HEK293 (cell line): ENCODE results near the gene CMYA5.

Experiments
- CTCF ChIA-PET: fragments of 350-600 bp; formaldehyde crosslinking; extraction: SDS; loops from one replicate; lab custom pipeline; 2021; ENCODE audit warnings: antibody characterized with exemption; lab: Yijun Ruan, JAX
- POLR2A ChIA-PET: fragments of 300-600 bp; formaldehyde crosslinking; extraction: SDS; loops from one replicate; lab custom pipeline; 2020; ENCODE audit warnings: antibody characterized with exemption, inconsistent platforms; lab: Yijun Ruan, JAX
- H3K27ac ChIP-seq: fragments of 200-500 bp; sonication (Bioruptor generic); 2 replicates; pipeline ENCODE4 v1.5.1; 2014; ENCODE audit warnings: low read depth, low read length, control low read depth, inconsistent platforms; ENCODE audit errors: extremely low read depth
- H3K36me3 ChIP-seq, 2 experiments: fragments of 200-500 bp in 1 of 2; sonication (Bioruptor generic) in 1 of 2; 1 replicate in 1 of 2; 2 replicates in 1 of 2; pipeline ENCODE4 v1.5.1; 2014 to 2017; ENCODE audit warnings: inconsistent platforms in 2 of 2, low read length in 2 of 2; ENCODE audit not compliant: control insufficient read depth in 2 of 2, insufficient read depth in 1 of 2
- H3K4me1 ChIP-seq: fragments of 200-500 bp; sonication (Bioruptor generic); 2 replicates; pipeline ENCODE4 v1.5.1; 2014; ENCODE audit warnings: mild to moderate bottlenecking, low read length, inconsistent platforms; ENCODE audit not compliant: control insufficient read depth, insufficient read depth
- H3K4me3 ChIP-seq: 2 replicates; pipeline ENCODE4 v1.5.1; 2011; ENCODE audit warnings: low read depth, mild to moderate bottlenecking, control low read depth, low read length, moderate library complexity
- H3K9me3 ChIP-seq: fragments of 200-500 bp; sonication (Bioruptor generic); 2 replicates; pipeline ENCODE4 v1.5.1; 2014; ENCODE audit warnings: low read depth, low read length, inconsistent platforms; ENCODE audit not compliant: control insufficient read depth, insufficient read depth
- BCL11A ChIP-seq: fragments of 450-650 bp; formaldehyde crosslinking; IDR thresholded peaks from 2 replicates; pipeline ENCODE4 v1.5.1; 2016; ENCODE audit warnings: low read depth, missing biosample characterization, missing genetic modification characterization
- GLIS2 ChIP-seq: fragments of 450-650 bp; formaldehyde crosslinking; IDR thresholded peaks from 2 replicates; pipeline ENCODE4 v1.5.1; 2016; ENCODE audit warnings: missing biosample characterization, missing genetic modification characterization
- HOXC10 ChIP-seq: sonication (generic); formaldehyde crosslinking; IDR thresholded peaks from 2 replicates; pipeline ENCODE4 v1.8.1; 2023; ENCODE audit warnings: mild to moderate bottlenecking, missing genetic modification reagents
- HOXD13 ChIP-seq: sonication (generic); formaldehyde crosslinking; IDR thresholded peaks from 2 replicates; pipeline ENCODE4 v1.8.0; 2022; ENCODE audit warnings: missing genetic modification reagents, borderline replicate concordance
- MEIS1 ChIP-seq: sonication (generic); formaldehyde crosslinking; IDR thresholded peaks from 2 replicates; pipeline ENCODE4 v1.8.1; 2022; ENCODE audit warnings: missing genetic modification reagents, mild to moderate bottlenecking, borderline replicate concordance
- OVOL3 ChIP-seq: fragments of 450-650 bp; formaldehyde crosslinking; IDR thresholded peaks from 2 replicates; pipeline ENCODE4 v1.5.1; 2016; ENCODE audit warnings: missing biosample characterization, missing genetic modification characterization
- SP7 ChIP-seq: fragments of 450-650 bp; formaldehyde crosslinking; IDR thresholded peaks from 2 replicates; pipeline ENCODE4 v1.5.1; 2016; ENCODE audit warnings: missing biosample characterization, missing genetic modification characterization
- TCF7L2 ChIP-seq: IDR thresholded peaks from 2 replicates; pipeline ENCODE4 v1.6.1; 2011; ENCODE audit warnings: low read depth, mild to moderate bottlenecking, inconsistent platforms, low read length, moderate library complexity, borderline replicate concordance
- ZBTB6 ChIP-seq: fragments of 450-650 bp; formaldehyde crosslinking; IDR thresholded peaks from 2 replicates; pipeline ENCODE4 v1.5.1; 2017; ENCODE audit warnings: missing biosample characterization, missing genetic modification characterization
- ZFP3 ChIP-seq: fragments of 450-650 bp; formaldehyde crosslinking; IDR thresholded peaks from 2 replicates; pipeline ENCODE4 v1.5.1; 2016; ENCODE audit warnings: low read depth, missing biosample characterization, missing genetic modification characterization
- ZNF2 ChIP-seq: fragments of 450-650 bp; formaldehyde crosslinking; IDR thresholded peaks from 2 replicates; pipeline ENCODE4 v1.5.1; 2016; ENCODE audit warnings: missing biosample characterization, missing genetic modification characterization
- ZNF239 ChIP-seq: fragments of 450-650 bp; formaldehyde crosslinking; IDR thresholded peaks from 2 replicates; pipeline ENCODE4 v1.5.1; 2016; ENCODE audit warnings: missing biosample characterization, missing genetic modification characterization
- ZNF248 ChIP-seq: fragments of 450-650 bp; formaldehyde crosslinking; IDR thresholded peaks from 2 replicates; pipeline ENCODE4 v1.5.1; 2017; ENCODE audit warnings: missing biosample characterization, missing genetic modification characterization
- ZNF335 ChIP-seq: fragments of 450-650 bp; formaldehyde crosslinking; conservative IDR thresholded peaks from 2 replicates; pipeline ENCODE4 v1.5.1; 2016; ENCODE audit warnings: missing biosample characterization, missing genetic modification characterization
- ZNF521 ChIP-seq: fragments of 450-650 bp; formaldehyde crosslinking; IDR thresholded peaks from 2 replicates; pipeline ENCODE4 v1.5.1; 2017; ENCODE audit warnings: missing biosample characterization, mild to moderate bottlenecking, missing genetic modification characterization
- ZNF548 ChIP-seq: fragments of 450-650 bp; formaldehyde crosslinking; IDR thresholded peaks from 2 replicates; pipeline ENCODE4 v1.5.1; 2016; ENCODE audit warnings: missing biosample characterization, missing genetic modification characterization
- ZNF561 ChIP-seq: fragments of 450-650 bp; IDR thresholded peaks from 2 replicates; pipeline ENCODE4 v1.5.1; 2018; ENCODE audit warnings: missing biosample characterization, missing genetic modification characterization, borderline replicate concordance
- ZNF704 ChIP-seq: fragments of 450-650 bp; formaldehyde crosslinking; IDR thresholded peaks from 2 replicates; pipeline ENCODE4 v1.5.1; 2016; ENCODE audit warnings: missing biosample characterization, missing genetic modification characterization
- TF ChIP-seq, protein P1 (sequence below): fragments of 450-650 bp; formaldehyde crosslinking; IDR thresholded peaks from 2 replicates; pipeline ENCODE4 v1.5.1; 2016; ENCODE audit warnings: missing biosample characterization, missing genetic modification characterization, borderline replicate concordance
- TF ChIP-seq, protein P2 (sequence below): fragments of 450-650 bp; formaldehyde crosslinking; IDR thresholded peaks from 2 replicates; pipeline ENCODE4 v1.5.1; 2016; ENCODE audit warnings: missing biosample characterization, missing genetic modification characterization
- TF ChIP-seq, protein P3 (sequence below): fragments of 450-650 bp; formaldehyde crosslinking; IDR thresholded peaks from 2 replicates; pipeline ENCODE4 v1.5.1; 2016; ENCODE audit warnings: missing biosample characterization, missing genetic modification characterization

The CMYA5 gene

DNA sequence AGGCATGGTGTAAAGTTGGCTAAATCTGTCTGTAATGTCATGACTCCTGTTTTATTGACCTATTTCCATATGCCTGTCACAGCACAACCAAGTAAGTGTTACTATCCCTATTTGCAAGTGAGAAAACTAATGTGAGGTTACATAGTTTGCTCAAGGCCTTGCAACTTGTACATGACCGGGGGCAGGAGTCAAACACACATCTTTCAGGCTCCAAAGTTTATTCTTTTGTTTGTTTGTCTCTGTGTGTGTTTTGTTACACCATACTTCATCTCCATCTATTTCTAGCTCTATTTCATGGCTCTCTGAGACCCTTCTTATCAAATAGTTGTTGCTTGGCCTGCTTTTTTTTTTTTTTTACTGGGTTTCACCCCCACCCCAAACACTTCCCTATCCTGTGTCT is 70.2 kb downstream of the CMYA5 start:
- TF ChIP-seq OVOL3 (tag by site-specific recombination): no peak
- TF ChIP-seq HOXD13 (CRISPR knock-in tag): no peak
- TF ChIP-seq ZNF335 (tag by site-specific recombination): no peak
- no peak for TF ChIP-seq TCF7L2
- TF ChIP-seq, protein P1, sequence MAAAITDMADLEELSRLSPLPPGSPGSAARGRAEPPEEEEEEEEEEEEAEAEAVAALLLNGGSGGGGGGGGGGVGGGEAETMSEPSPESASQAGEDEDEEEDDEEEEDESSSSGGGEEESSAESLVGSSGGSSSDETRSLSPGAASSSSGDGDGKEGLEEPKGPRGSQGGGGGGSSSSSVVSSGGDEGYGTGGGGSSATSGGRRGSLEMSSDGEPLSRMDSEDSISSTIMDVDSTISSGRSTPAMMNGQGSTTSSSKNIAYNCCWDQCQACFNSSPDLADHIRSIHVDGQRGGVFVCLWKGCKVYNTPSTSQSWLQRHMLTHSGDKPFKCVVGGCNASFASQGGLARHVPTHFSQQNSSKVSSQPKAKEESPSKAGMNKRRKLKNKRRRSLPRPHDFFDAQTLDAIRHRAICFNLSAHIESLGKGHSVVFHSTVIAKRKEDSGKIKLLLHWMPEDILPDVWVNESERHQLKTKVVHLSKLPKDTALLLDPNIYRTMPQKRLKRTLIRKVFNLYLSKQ (tag by site-specific recombination): no peak
- TF ChIP-seq, protein P2, sequence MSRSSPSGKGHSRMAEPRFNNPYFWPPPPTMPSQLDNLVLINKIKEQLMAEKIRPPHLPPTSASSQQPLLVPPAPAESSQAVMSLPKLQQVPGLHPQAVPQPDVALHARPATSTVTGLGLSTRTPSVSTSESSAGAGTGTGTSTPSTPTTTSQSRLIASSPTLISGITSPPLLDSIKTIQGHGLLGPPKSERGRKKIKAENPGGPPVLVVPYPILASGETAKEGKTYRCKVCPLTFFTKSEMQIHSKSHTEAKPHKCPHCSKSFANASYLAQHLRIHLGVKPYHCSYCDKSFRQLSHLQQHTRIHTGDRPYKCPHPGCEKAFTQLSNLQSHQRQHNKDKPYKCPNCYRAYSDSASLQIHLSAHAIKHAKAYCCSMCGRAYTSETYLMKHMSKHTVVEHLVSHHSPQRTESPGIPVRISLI (tag by site-specific recombination): no peak
- TF ChIP-seq ZNF704 (tag by site-specific recombination): no peak
- no peak for TF ChIP-seq ZBTB6 (tag by site-specific recombination)
- ChIA-PET POLR2A (no interaction called here), CTCF (interaction anchor here (0.5 to 0.6 kb wide), 2 partner anchors 115 to 202 kb away, joined by 3 to 5 read pairs; no protein-coding TSS in a partner anchor)
- no peaks in the 10 kb centered on the region for H3K4me1 ChIP-seq
- no peaks in the 10 kb centered on the region for H3K9me3 ChIP-seq
- no peak overlapping the region for H3K4me3 ChIP-seq
- no peak overlapping the region for H3K27ac ChIP-seq
- H3K36me3 ChIP-seq: no peaks in the 10 kb centered on the region

DNA sequence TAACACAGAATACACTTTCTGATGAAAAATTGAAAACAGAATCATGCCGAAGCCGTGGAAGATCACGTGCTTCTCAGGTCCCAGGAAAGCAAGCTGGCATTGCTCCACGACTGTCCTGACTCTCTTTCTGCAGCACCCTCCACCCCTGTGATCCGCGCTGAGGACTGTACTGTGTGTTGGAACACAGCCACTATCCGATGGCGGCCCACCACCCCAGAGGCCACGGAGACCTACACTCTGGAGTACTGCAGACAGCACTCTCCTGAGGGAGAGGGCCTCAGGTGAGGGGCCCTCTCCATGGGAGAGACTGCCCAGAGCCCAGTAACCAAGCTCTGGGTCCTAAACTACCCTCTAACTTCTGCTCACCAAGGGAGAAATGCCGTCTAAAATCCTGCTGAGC is 73.3 kb downstream of the CMYA5 start:
- H3K36me3 ChIP-seq: no peaks in the 10 kb centered on the region
- no peak overlapping the region for H3K27ac ChIP-seq
- no peaks in the 10 kb centered on the region for H3K4me1 ChIP-seq
- no peak for TF ChIP-seq BCL11A (tag by site-specific recombination)
- no peak for TF ChIP-seq ZNF521 (tag by site-specific recombination)
- TF ChIP-seq ZNF561 (tag by site-specific recombination): no peak
- TF ChIP-seq GLIS2 (tag by site-specific recombination): no peak
- no peak for TF ChIP-seq ZNF2 (tag by site-specific recombination)
- TF ChIP-seq ZNF548: no peak
- no peak for TF ChIP-seq SP7
- TF ChIP-seq ZNF239 (tag by site-specific recombination): no peak
- TF ChIP-seq HOXC10 (CRISPR knock-in tag): no peak
- no peak for TF ChIP-seq ZFP3 (tag by site-specific recombination)
- TF ChIP-seq, protein P3, sequence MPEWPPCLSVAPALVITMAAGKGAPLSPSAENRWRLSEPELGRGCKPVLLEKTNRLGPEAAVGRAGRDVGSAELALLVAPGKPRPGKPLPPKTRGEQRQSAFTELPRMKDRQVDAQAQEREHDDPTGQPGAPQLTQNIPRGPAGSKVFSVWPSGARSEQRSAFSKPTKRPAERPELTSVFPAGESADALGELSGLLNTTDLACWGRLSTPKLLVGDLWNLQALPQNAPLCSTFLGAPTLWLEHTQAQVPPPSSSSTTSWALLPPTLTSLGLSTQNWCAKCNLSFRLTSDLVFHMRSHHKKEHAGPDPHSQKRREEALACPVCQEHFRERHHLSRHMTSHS (tag by site-specific recombination): no peak
- no peak for TF ChIP-seq MEIS1 (CRISPR knock-in tag)
- no peak for TF ChIP-seq ZNF248 (tag by site-specific recombination)
- ChIA-PET CTCF (no interaction called here), POLR2A (no interaction called here)
- no peaks in the 10 kb centered on the region for H3K9me3 ChIP-seq
- H3K4me3 ChIP-seq: no peak overlapping the region
